Activated CD8-positive, alpha-beta memory T cell treated with anti-CD3 and anti-CD28 coated beads, Interleukin-2, amount 50 U/mL, for 48 hours (primary cell): Measurements from ENCODE around the gene ACVR1.

ENCODE experiments used
- DNase-seq: peaks from one replicate; pipeline ENCODE4 v3.0.0-alpha.2; 2020

The ACVR1 gene

DNA sequence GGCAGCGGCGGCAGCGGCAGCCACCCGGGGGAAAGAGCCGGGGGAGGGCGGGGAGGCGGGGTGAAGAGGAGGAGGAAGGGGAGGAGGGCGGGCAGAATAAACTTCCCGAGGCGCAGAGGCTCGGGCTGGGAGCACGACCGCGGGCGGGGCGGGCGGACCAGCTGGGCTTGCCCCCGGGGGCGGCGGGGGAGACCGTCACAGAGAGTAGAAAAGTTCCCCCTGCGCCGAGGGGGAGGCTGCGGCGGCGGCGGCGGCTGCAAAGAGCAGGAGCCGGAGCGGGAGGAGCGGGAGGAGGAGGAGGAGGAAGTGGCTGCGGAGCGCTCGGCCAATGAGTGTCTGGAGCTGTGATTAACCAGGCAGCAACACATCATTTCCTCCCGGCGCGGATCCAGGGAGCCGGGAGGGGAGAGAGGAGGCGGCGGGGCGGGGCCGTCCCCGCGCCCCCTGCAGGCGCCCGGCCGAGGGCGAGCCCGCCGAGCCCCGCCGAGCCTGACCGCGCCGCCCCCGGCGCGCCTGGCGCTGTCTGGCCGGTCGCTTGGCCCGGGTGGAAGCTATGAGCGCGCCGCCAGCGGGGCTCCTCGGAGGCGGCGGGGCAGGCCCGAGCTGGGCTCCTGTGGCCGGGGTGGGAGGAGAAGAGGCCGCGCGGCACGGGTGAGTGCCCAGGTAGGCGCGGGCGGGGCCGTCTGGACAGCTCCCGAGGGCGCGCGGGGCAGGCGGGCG, at the start of gene ACVR1:
ACVR1 (minus strand) TSS at position 265 of the 720 bp plus-strand sequence. CDS start 76,837 bp downstream, outside the sequence.
- DNase-seq: peak; percentile 86

DNA sequence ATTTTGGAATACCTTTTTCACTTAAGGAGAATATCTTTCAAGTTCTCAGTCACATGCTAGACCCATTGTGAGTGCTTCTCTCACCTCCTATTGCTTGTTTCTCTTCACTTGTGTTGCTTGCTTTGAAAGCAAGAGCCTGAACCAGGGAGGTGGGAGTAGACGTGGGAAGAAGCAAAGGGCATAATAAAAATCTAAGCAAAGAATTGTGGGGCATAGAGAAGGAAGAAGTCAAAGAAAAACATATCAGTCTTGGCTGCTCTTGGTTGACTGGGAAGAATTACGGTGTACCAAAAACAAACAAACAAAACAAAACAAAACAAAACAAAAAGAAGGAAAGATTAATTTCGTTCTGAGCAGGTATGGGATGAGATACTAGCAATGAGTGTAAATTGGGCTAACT, 48.9 kb upstream of the ACVR1 start:
- no peak for DNase-seq

- no peak for DNase-seq
Measured at GRCh38 chr2:157923598-157924217, 47.6 kb upstream of the ACVR1 start.

DNA sequence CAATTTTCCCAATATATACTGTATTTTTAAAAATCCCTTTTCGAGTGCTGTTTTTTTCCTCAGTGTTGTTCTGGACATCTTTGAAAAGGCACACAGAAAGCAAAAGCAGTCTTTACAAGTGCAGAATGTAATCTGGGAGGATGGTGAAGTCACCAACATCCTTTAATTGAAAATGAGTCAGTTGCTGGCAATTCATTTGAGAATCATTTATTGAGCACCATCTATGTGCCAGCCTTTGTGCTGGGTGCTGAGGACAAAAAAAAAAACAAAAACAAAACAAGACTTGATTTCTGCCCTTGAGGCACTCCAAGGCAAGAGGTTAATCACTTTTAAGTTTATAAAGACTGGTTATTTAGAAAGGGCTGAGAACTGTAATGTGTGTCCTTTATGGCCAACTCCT, 46.7 kb upstream of the ACVR1 start:
- no peak for DNase-seq

- no peak for DNase-seq
Measured at GRCh38 chr2:157922336-157922735, 46.2 kb upstream of the ACVR1 start.

- no peak for DNase-seq
Measured at GRCh38 chr2:157920736-157921135, 44.6 kb upstream of the ACVR1 start.

- DNase-seq: no peak
Measured at GRCh38 chr2:157919181-157919580, 43.1 kb upstream of the ACVR1 start.

- no peak for DNase-seq
Measured at GRCh38 chr2:157918319-157918718, 42.2 kb upstream of the ACVR1 start.

DNA sequence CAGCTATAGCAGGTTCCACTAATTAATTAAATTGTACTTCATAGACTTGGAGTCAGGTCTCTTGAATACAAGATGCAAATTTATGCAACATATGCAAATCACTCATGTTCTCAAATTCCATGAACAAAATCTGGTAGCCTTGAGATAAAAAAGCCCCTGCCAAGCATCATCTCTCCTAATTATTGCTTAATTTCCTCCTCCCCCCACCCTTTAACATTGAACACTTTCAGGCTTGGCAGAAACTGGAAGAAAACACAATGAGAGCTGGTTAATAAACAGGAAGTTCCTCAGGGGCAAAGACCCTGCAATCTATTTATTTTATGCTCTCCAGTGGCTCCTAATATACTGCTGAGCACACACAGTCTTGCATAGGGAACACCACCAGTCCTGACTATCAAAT, 35.6 kb upstream of the ACVR1 start:
- DNase-seq: no peak

DNA sequence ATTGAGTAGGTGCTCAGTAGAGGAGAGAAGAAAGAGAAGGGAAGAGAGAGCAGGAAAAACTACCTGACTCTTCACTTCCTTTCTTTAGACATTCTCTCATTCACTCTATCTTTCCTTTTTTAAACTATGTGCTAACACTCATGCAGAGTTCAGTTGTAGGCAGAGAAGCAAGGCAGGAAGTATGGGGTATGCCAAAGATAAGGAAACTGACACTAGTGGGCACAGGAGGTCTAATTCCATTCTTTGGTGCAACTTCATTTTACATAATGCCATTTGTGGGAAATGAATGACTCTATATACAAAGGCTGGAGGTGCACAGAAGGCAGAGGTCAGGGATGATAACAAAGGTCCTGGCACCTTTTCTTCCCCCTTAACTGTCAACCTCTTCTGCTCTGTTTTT, 35.1 kb upstream of the ACVR1 start:
- no peak for DNase-seq

- DNase-seq: no peak
Measured at GRCh38 chr2:157905092-157905491, 29.0 kb upstream of the ACVR1 start.

- DNase-seq: no peak
Measured at GRCh38 chr2:157903626-157904025, 27.5 kb upstream of the ACVR1 start.

GRCh38 chr2:157903151-157903550, 27.0 kb upstream of the ACVR1 start:
- no peak for DNase-seq

- no peak for DNase-seq
Measured at GRCh38 chr2:157902692-157903091, 26.6 kb upstream of the ACVR1 start.

DNA sequence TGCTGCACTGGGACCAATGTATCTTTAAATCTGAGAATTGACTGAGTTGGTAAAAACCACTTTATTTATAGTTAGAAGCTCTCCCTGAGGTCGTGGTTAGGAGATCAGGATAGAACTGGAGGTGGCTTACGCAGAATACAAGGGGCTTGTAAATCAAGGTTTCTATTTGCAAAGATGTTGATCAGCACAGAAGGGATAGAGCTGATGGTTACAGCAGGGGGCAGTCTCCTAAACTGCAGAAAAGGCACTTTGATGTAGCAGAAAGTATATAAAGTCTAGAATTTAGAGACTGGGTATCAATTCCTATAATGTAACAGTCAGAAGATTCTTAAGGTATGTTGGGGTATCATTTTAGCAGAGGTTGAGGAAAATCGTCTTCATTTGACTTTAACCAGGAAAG, 25.2 kb upstream of the ACVR1 start:
- no peak for DNase-seq

DNA sequence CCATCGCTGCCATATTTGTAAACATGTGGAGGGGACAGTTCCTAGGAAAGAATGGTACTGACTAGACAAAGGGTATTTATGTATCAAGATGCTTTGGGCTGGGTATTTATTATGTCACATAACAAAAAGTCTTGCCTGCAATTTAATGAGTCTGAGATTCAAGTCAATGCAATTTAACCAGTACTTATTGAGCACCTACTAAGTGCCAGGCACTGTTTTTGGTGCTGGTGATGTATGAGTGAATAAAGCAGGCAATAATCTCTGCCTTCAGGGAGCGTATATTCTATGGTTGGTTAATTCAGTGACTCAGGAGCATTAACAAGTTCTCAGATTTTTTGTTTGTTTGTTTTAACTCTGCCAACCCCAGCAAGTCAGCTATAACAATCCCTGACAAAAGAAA, 24.6 kb upstream of the ACVR1 start:
- no peak for DNase-seq

GRCh38 chr2:157900203-157900602, 24.1 kb upstream of the ACVR1 start:
- DNase-seq: no peak

DNA sequence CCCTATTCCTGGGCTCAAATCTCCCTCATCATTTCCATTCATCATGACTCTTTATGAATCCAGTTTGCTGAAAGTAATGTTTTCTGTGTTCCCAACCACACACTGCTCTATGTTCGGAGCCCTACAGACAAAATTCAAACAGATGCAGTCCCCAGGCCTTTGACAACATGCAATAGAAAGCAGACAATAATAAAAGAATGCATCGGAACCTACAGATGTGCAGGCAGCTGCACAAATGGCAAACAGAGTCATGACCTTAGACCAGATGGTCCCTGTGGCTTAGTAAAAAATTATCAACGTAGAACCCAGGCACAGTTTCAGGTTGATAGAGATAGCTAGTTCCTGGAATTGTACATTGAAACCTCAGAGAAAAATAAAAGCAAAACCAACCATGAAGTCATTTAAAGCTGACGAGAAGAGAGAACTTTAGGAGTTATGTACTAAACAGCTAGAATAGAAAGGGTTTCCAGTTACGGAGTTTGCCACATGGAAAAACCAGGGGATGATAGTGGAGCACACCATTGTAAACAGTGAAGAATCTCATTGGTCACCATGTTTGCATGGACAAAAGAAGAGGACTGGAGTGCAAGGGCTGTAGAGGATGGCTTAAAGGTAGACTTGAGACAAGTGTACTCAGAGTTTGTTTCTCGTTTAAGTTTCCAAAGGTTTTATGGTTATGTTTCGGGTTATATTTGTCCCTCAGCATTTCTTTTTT, 23.2 kb upstream of the ACVR1 start:
- DNase-seq: peak; percentile 62

- peak; percentile 62 for DNase-seq
Measured at GRCh38 chr2:157898591-157898996, 22.5 kb upstream of the ACVR1 start.

DNA sequence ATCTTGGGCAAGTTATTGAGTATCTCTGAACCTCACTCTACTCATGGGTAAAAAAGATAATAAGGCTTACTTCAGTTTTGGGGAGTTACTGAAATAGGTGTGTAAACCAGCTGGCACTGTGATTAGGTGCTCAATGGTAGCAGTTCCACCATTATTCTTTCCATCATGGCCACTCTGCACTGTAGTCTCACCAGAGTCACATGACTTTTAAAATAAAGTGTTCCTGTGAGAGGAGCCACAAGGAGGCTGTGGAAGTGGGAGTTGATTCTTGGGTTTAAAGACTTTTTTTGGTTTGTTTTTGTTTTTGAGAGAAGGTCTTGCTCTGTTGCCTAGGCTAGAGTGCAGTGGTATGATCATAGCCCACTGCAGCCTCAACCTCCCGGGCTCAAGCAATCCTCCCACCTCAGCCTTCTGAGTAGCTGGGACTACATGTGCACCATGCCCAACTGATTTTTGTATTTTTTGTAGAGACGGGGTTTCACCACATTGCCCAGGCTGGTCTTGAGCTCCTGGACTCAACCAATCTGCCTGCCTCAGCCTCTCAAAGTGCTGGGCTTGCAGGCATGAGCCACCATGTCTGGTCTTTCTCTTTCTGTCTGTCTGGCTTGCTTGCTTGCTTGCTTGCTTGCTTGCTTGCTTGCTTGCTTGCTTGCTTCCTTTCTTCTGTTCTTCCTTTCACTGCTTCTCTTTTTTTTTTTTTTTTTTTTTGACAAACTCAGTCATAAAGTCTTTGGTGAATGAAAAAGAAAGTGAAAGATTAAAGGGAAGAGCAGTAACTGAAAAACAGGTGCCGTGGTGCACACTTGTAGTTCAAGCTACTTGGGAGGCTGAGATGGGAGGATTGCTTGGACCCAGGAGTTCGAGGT, 21.2 kb upstream of the ACVR1 start:
- peak; percentile 69 for DNase-seq

DNA sequence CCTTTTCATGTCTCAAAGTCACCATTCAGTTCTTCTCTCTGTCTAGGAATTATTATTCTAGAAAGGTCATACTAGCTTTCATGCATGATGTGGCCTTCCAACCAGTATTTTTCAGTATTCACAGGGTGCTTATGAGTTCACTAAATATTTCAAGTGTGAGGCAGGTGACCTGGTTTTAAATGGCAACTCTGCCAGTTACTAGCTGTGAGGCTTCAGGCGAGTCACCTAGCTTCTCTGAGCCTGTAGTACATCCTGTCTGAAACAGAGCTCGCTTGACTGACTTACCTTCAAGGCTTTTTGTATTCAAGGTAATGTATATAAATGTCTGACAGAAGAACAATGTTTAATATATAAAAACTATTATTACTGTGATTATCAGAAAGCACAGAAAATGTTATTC, 19.4 kb upstream of the ACVR1 start:
- no peak for DNase-seq

- DNase-seq: no peak
Measured at GRCh38 chr2:157894694-157895435, 18.7 kb upstream of the ACVR1 start.
